GM19023 (cell line): ENCODE results near the gene ARHGAP26.

Experiments
- ATAC-seq: cut with Tn5 transposase; IDR thresholded peaks from one replicate; pipeline ENCODE4 v1.9.1; 2021; ENCODE audit warnings: mild to moderate bottlenecking, moderate library complexity; ENCODE audit not compliant: unreplicated experiment

The ARHGAP26 gene

DNA sequence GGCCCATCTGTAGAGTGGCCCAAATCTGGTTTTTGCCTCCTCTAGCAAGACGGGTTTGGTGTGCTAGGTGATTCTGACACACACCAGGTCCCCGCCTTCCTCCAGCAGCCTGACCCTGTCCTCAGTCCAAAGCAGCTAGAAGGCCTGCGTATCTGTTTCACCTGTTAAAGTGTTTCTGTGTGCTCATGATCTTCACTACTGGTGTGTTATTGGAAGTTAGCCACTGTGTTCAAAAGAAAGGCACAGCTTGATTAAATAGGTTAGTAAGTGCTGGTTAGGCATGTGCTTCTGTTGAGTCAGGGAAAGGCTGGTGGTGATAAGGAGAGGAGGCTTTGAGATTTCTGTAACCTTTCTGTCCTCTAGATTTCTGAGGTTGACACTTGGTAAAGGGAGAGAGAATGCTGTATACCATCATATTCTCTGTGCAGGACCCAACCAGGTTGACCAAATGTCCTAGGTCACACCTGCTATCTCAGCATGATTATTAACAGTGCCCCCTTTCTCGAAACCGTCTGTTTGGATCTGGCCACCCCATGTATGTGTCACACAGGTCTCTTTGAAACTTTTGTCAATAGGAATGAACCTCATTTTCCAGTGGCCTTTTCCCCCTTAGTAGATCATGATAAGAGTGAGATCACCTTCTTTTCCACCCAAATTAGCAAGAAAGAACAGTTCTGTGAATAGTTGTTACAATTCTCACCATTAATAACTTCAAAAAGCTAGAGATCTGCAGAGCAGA, 58.8 kb downstream of the ARHGAP26 start:
- no peak for ATAC-seq

GRCh38 chr5:142829801-142830220, 59.6 kb downstream of the ARHGAP26 start:
- ATAC-seq, result no peak

- ATAC-seq, result no peak
Observed at GRCh38 chr5:142830241-142831008, 60.2 kb downstream of the ARHGAP26 start.

DNA sequence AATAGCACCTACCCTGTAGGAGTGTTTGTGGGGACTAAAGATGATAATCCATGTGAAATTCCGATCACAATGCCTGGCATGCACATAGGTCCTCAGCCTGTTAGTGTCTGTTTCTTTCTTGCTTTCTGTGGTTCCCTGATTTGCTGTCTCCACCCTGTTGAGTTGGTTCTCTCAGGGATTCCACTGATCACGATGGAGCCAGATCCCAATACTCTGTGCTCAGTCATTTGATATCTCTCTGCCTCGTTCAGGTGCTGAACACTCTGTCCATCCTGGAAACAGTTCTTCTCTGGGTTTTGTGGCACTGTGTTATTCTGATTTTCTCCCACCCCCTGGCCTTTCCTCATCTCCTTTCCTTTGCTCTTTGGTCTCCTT, 60.8 kb downstream of the ARHGAP26 start:
- no peak for ATAC-seq

GRCh38 chr5:142832263-142832662, 62.1 kb downstream of the ARHGAP26 start:
- ATAC-seq, result no peak

DNA sequence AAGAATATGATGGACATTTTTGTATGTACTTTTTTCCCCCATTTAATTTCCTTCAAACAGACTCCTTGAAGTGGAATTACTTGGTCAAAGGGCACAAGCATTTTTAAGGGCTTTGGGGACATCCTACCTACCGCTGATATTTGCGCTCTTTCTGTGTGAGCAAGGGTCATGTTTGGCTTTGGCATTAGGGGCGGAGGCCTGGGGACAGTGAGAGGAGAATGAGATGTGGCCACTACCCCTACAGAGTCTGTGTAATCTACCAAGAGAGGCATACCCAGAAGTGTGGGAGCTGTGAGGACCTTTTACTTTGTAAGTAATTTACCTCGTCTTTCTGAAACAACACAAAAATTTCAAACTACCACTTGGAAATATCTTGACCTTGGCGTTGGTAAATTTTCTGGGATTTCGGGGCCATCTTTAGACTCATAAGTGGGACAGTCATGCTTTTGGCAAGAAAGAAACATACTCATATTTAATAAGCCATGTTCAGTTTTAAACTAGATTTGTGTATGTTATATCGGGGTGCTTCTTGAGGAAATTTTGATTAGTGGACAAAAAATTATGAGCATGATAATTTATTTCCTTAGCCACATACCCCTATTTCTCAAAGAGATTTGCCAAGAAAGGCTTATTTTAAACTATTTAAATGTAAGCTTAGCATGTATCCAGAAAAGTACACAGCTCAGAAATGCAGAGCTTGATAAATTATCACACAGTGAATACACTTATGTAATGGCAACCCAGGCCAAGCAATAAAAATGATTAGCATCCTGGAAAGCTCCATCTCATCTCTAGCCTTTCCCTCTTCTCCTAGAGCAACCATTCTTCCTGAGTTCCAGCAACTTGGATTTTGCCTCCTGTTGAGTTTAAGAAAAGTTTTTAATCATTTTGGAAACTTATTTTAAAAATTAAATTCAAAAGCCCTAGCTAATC, 63.6 kb downstream of the ARHGAP26 start:
- ATAC-seq, result no peak

GRCh38 chr5:142834504-142834903, 64.3 kb downstream of the ARHGAP26 start:
- no peak for ATAC-seq

- no peak for ATAC-seq
Observed at GRCh38 chr5:142835540-142835939, 65.4 kb downstream of the ARHGAP26 start.

- ATAC-seq, result no peak
Observed at GRCh38 chr5:142836048-142836447, 65.9 kb downstream of the ARHGAP26 start.

GRCh38 chr5:142837081-142837725, 67.0 kb downstream of the ARHGAP26 start:
- ATAC-seq, result no peak

DNA sequence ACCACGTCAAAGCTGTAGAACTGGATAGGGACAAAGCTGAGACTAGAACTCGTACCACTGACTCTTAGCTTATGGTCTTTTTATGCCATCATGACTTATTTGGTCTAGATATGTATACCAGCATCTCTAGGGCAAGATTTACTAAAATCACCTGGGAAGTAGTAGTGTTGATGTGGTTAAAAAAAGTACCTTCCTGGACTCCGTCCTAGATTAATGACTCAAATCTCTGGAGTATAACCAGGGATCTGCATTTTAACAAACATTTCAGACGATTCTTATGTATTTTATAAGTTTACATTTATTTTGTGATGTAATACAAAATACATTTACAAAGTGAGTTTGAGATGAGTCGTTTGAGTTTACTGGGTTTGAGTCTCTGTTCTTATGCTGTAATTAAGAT, 68.7 kb downstream of the ARHGAP26 start:
- no peak for ATAC-seq

DNA sequence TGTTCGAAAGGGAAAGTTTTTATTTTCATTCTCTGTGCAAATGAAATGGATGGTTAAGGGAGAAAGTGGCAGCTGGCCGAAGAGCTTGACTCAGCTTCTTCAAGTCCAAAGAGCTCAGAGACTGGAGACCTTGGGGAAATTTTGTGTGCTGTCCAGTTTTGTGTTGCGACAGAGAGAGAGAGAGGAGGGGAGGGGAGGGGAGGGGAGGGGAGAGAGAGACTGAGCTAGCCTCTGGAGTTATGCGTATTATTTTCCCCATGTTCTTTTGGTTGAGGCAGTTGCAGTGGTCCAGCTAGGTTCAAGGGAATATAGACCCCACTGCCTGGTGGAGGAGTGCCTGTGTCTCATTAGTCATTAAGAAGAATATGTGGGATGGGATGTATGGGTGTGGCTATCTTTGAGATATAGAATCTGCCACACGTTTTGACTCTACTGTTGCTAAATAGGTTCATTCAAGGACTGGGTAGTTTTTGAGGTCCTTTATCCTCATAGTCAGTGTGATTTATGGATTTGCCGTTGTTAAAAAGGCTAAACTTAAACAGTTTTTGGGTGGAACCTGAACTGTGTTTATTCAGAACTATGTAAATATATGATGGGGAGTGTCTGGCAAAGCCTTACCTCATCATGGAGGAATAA, 69.7 kb downstream of the ARHGAP26 start:
- ATAC-seq, result no peak

GRCh38 chr5:142840575-142840974, 70.4 kb downstream of the ARHGAP26 start:
- no peak for ATAC-seq

GRCh38 chr5:142841511-142842265, 71.5 kb downstream of the ARHGAP26 start:
- ATAC-seq, result no peak

DNA sequence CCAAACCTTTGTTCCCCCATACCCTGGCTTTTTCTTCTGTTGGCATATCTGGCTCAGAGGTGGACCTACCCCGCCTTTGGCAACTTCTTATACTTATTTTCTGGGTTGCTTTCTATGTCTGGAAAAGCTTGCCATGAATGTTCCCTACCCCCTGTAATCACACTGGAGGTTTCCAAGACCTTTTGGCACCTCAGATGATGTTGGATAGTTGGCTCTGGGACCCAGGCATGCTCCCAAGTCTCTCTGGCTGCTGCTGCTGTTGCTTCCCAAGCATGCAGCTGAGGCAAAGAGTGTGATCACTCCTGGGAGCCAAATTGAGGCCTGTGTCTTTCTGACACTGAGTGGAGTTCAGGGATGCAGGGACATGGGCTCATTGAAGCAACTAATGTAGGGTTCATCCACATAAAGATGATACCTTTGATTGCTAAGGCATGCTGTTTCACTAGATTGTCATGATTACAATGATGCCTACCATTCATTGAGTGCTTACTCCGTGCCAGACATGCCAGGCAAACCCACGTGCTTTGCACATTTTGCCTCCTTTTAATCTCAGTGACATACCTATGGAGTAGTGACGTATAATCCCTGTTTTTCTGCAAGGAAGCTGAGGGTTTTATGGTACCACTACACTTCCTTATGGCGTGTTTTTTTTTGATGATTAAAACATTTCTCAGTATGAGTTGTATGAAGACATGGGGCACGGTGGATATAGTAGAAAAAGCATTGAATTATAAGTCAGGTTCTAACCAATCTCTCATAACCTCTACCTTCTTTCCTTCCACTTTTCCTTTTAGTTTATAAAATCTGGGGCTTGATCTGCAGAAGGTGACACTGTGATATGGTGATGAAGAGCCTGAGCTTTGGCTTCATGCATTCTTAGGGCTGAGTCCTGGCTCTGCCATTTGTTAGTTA, 73.1 kb downstream of the ARHGAP26 start:
- no peak for ATAC-seq

GRCh38 chr5:142844866-142845265, 74.7 kb downstream of the ARHGAP26 start:
- ATAC-seq, result no peak

GRCh38 chr5:142845402-142845921, 75.3 kb downstream of the ARHGAP26 start:
- no peak for ATAC-seq

GRCh38 chr5:142845954-142846398, 75.8 kb downstream of the ARHGAP26 start:
- no peak for ATAC-seq
